Neural crest cell (in vitro differentiated cells): ENCODE measurements around the gene OR2AG1. TPM values are rescaled to one million over a fixed set of nuclear protein-coding genes. Genes with fewer than 3 reads are reported as not detected.
"Not testable (repeated sequence)": the region's sequence is repeated elsewhere in the genome, so short reads cannot be mapped to it uniquely, and the experiment has no call there.

ENCODE experiments used
- DNase-seq: peaks from one replicate; pipeline ENCODE4 v3.0.0; 2021; ENCODE audit warnings: low read depth, mixed read lengths, low spot score
- H3K27ac Mint-ChIP-seq: one replicate; pipeline ENCODE4 v1.8.0; 2021; ENCODE audit warnings: mild to moderate bottlenecking, mixed read lengths; ENCODE audit not compliant: unreplicated experiment
- H3K27me3 Mint-ChIP-seq: 2 replicates; pipeline ENCODE4 v1.8.0; 2021; ENCODE audit warnings: low read depth, mild to moderate bottlenecking, mixed read lengths
- H3K36me3 Mint-ChIP-seq: 2 replicates; pipeline ENCODE4 v1.8.0; 2021; ENCODE audit warnings: low read depth, mild to moderate bottlenecking, mixed read lengths
- H3K4me1 Mint-ChIP-seq: 2 replicates; pipeline ENCODE4 v1.8.0; 2021; ENCODE audit warnings: mixed read lengths
- H3K4me3 Mint-ChIP-seq: one replicate; pipeline ENCODE4 v1.8.0; 2021; ENCODE audit warnings: mild to moderate bottlenecking, mixed read lengths
- H3K9me3 Mint-ChIP-seq: 2 replicates; pipeline ENCODE4 v1.8.0; 2021; ENCODE audit warnings: mixed read lengths
- CTCF ChIP-seq: fragments of 200-600 bp; sonication (generic); conservative IDR thresholded peaks from 2 replicates; pipeline ENCODE4 v1.5.0; 2021; ENCODE audit warnings: antibody characterized with exemption, mild to moderate bottlenecking
- total RNA-seq: library from RNA; stranded (reverse); gene quantifications from 2 replicates; pipeline ENCODE4 v1.2.1, GENCODE V29; 2021

Gene OR2AG1
- total RNA-seq, 1 donor from 2014 or later = not detected

GRCh38 chr11:6794639-6795038 lies 11.8 kb downstream of the OR2AG1 start:
- Mint-ChIP-seq H3K4me3 (no peak overlapping the region), H3K4me1 (no peaks in the 10 kb centered on the region), H3K27ac (no peak overlapping the region), H3K9me3 (no peaks in the 10 kb centered on the region), H3K36me3 (no peaks in the 10 kb centered on the region), H3K27me3 (no peaks in the 10 kb centered on the region)
- no peak for DNase-seq
- no peak for TF ChIP-seq CTCF

- no peak within 1 kb of the TSS for H3K4me3 Mint-ChIP-seq
- H3K27ac Mint-ChIP-seq = no peak within 1 kb of the TSS
- H3K27me3 Mint-ChIP-seq = no peaks in the 10 kb centered on the region
- H3K4me1 Mint-ChIP-seq = no peaks in the 10 kb centered on the region
- H3K9me3 Mint-ChIP-seq = no peaks in the 10 kb centered on the region
- no peak for TF ChIP-seq CTCF
- H3K36me3 Mint-ChIP-seq = no peaks in the 10 kb centered on the region
- DNase-seq = no peak
Observed at GRCh38 chr11:6799402-6799801, 16.6 kb downstream of the OR2AG1 start, which contains the start of gene OR6A2. Gene OR6A2 (minus strand): TSS chr11:6799689. CDS start chr11:6795708, 3,981 bp downstream.

GRCh38 chr11:6801075-6801474 lies 18.3 kb downstream of the OR2AG1 start:
- DNase-seq, H3K9me3 Mint-ChIP-seq, H3K4me1 Mint-ChIP-seq, H3K4me3 Mint-ChIP-seq, H3K27me3 Mint-ChIP-seq, H3K27ac Mint-ChIP-seq, H3K36me3 Mint-ChIP-seq: not testable (repeated sequence)

- Mint-ChIP-seq H3K4me3 (no peak overlapping the region), H3K9me3 (no peaks in the 10 kb centered on the region), H3K27me3 (no peaks in the 10 kb centered on the region), H3K36me3 (no peaks in the 10 kb centered on the region), H3K4me1 (no peaks in the 10 kb centered on the region), H3K27ac (no peak overlapping the region)
- TF ChIP-seq CTCF = peak; percentile 87
- peak; percentile 29 for DNase-seq
Observed at GRCh38 chr11:6812390-6813005, 29.7 kb downstream of the OR2AG1 start.

DNA sequence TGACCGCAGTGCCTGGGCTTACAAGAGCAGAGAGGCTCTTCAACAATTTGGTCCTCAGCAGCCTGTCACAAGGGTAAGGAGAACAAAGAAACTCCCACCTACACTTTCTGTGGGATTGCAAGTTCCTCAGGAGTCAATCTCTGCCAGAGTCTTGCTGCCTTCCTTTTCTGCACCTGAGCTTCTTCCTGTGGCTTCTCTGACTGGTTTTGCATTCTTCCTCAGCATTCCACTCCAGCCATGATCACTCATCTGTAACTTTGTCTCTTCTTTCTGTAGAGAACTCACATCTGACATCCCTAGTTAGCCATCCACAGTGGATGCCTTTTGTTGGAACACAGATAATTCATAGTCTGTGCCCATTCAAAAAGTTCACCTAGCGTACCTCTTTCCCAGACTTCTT lies 30.8 kb downstream of the OR2AG1 start:
- Mint-ChIP-seq H3K27ac (no peak overlapping the region), H3K27me3 (no peaks in the 10 kb centered on the region), H3K9me3 (no peaks in the 10 kb centered on the region), H3K4me3 (no peak overlapping the region), H3K4me1 (no peaks in the 10 kb centered on the region), H3K36me3 (no peaks in the 10 kb centered on the region)
- TF ChIP-seq CTCF = no peak
- DNase-seq = no peak

DNA sequence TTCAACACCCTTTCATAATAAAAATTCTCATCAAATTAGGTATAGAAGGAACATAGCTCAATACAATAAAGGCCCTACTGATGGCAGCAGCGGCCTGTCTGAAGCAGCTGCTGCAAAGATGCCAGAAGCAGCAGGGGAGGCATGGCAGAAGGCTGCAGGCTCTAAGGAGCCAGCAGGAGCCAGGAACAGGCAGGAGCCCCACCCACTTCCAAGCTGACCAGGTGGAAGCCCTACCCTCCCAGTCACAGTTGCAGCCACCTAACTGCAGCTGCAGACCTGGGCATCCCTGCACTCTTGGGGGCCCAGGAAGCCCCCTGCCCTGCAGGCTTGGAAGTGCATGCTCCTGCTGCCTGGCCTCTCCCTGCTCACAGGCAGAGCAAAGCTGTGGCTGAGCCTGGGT lies 34.9 kb downstream of the OR2AG1 start:
- Mint-ChIP-seq H3K4me3 (no peak overlapping the region), H3K27ac (no peak overlapping the region)

More for the DNA sequence above, 34.9 kb downstream of the OR2AG1 start:
- no peaks in the 10 kb centered on the region for H3K4me1 Mint-ChIP-seq
- TF ChIP-seq CTCF = no peak
- DNase-seq = no peak
- no peaks in the 10 kb centered on the region for H3K27me3 Mint-ChIP-seq
- H3K9me3 Mint-ChIP-seq = peaks cover 4% of the 10 kb centered on the region
- peaks cover 5% of the 10 kb centered on the region for H3K36me3 Mint-ChIP-seq
